HCT116 (cell line): ENCODE results near the gene P3H3. TPM values are rescaled to one million over a fixed set of nuclear protein-coding genes. Genes with fewer than 3 reads are reported as not detected.

Experiments used
- ATAC-seq: fragments of 200-7000 bp; cut with Tn5 transposase; 2 replicates; pipeline ENCODE4 v1.9.1; 2020; ENCODE audit warnings: mild to moderate bottlenecking, moderate library complexity
- BruUV-seq: library from RNA; stranded (reverse); fragments of 400-500 nt; replicated peaks from 2 replicates; lab custom pipeline; 2021; lab: Mats Ljungman, UMichigan
- CTCF ChIA-PET: fragments of 300-600 bp; sonication (Branson Sonifier 250); formaldehyde crosslinking; loops from one replicate; lab custom pipeline; 2021; ENCODE audit warnings: antibody characterized with exemption; lab: Charles Lee
- POLR2A ChIA-PET: fragments of 300-600, 350-600 bp; sonication (Branson Sonifier 250); formaldehyde crosslinking; loops from one replicate; lab custom pipeline; 2021; ENCODE audit warnings: antibody characterized with exemption; lab: Charles Lee
- RAD21 ChIA-PET, 2 experiments: fragments of 300-600 bp; sonication (Branson Sonifier 250); formaldehyde crosslinking; loops; one replicate each; lab custom pipeline; 2023; ENCODE audit warnings: low total read pairs in 2 of 2; ENCODE audit not compliant: uncharacterized antibody in 2 of 2, unreplicated experiment in 2 of 2, low non-redundant PET in 1 of 2; lab: Charles Lee
- DNase-seq: peaks from one replicate; pipeline ENCODE4 v3.0.0-alpha.2; 2010; ENCODE audit warnings: low read depth, low spot score
- H2AFZ ChIP-seq: fragments of 200-600 bp; shearing (Covaris generic), sonication (generic); 2 replicates; pipeline ENCODE4 v1.6.1; 2017; ENCODE audit warnings: low read depth, mixed run types, mixed read lengths, antibody characterized with exemption, low read length; ENCODE audit not compliant: poor library complexity, severe bottlenecking
- H3K27ac ChIP-seq: 2 replicates; pipeline ENCODE4 v1.5.1; 2012; ENCODE audit warnings: low read depth, low read length
- H3K27me3 ChIP-seq: fragments of 200-600 bp; sonication (generic); 2 replicates; pipeline ENCODE4 v1.6.1; 2016; ENCODE audit warnings: mixed run types, low read length, mixed read lengths; ENCODE audit not compliant: insufficient read depth
- H3K36me3 ChIP-seq, 2 experiments: fragments of 200-500 bp in 1 of 2; fragments of 200-600 bp in 1 of 2; sonication (Bioruptor generic) in 1 of 2; sonication (generic) in 1 of 2; 2 replicates each; pipeline versions ENCODE4 v1.5.1 to v1.6.1; 2014 to 2016; ENCODE audit warnings: low read length in 2 of 2, inconsistent platforms in 1 of 2, mixed read lengths in 1 of 2, mixed run types in 1 of 2; ENCODE audit not compliant: insufficient read depth in 2 of 2, control insufficient read depth in 1 of 2
- H3K4me1 ChIP-seq, 2 experiments: fragments of 200-600 bp in 1 of 2; sonication (generic) in 1 of 2; 2 replicates each; pipeline versions ENCODE4 v1.5.1 to v1.6.1; 2012 to 2017; ENCODE audit warnings: low read length in 2 of 2, inconsistent platforms in 1 of 2, mild to moderate bottlenecking in 1 of 2, mixed read lengths in 1 of 2, mixed run types in 1 of 2, moderate library complexity in 1 of 2; ENCODE audit not compliant: insufficient read depth in 2 of 2, control insufficient read depth in 1 of 2
- H3K4me2 ChIP-seq: fragments of 200-600 bp; sonication (generic); 2 replicates; pipeline ENCODE4 v1.6.1; 2017; ENCODE audit warnings: mixed run types, low read length, mixed read lengths
- H3K4me3 ChIP-seq, 2 experiments: fragments of 200-600 bp in 1 of 2; sonication (generic) in 1 of 2; replicated peaks in 1 of 2; 2 replicates each; pipeline ENCODE4 v1.5.1; 2011 to 2016; ENCODE audit warnings: low read length in 2 of 2, control low read depth in 1 of 2, low read depth in 1 of 2, mild to moderate bottlenecking in 1 of 2, mixed read lengths in 1 of 2, mixed run types in 1 of 2
- H3K79me2 ChIP-seq: fragments of 200-600 bp; sonication (generic); 2 replicates; pipeline ENCODE4 v1.6.1; 2017; ENCODE audit warnings: mild to moderate bottlenecking, mixed run types, low read length, moderate library complexity, mixed read lengths; ENCODE audit not compliant: insufficient read depth
- H3K9ac ChIP-seq: fragments of 200-600 bp; sonication (generic); 2 replicates; pipeline ENCODE4 v1.6.1; 2016; ENCODE audit warnings: low read length, mixed read lengths
- H3K9me2 ChIP-seq: fragments of 200-600 bp; sonication (generic), shearing (Covaris generic); 2 replicates; pipeline ENCODE4 v1.6.1; 2017; ENCODE audit warnings: mixed run types, mild to moderate bottlenecking, moderate library complexity; ENCODE audit not compliant: insufficient read depth
- H3K9me3 ChIP-seq, 2 experiments: fragments of 200-500 bp in 1 of 2; fragments of 200-600 bp in 1 of 2; sonication (Bioruptor generic) in 1 of 2; sonication (generic) in 1 of 2; 2 replicates each; pipeline ENCODE4 v1.6.1; 2014 to 2017; ENCODE audit warnings: low read length in 2 of 2, mixed read lengths in 2 of 2, inconsistent platforms in 1 of 2, low read depth in 1 of 2, mild to moderate bottlenecking in 1 of 2, mixed run types in 1 of 2, moderate library complexity in 1 of 2; ENCODE audit not compliant: control insufficient read depth in 1 of 2, insufficient read depth in 1 of 2
- H4K20me1 ChIP-seq: fragments of 200-600 bp; sonication (generic), shearing (Covaris generic); 2 replicates; pipeline ENCODE4 v1.6.1; 2017; ENCODE audit warnings: mixed run types, mild to moderate bottlenecking, moderate library complexity; ENCODE audit not compliant: insufficient read depth
- ATF3 ChIP-seq: IDR thresholded peaks from 2 replicates; pipeline ENCODE4 v1.6.1; 2012
- CBX3 ChIP-seq: IDR thresholded peaks from 2 replicates; pipeline ENCODE4 v1.6.1; 2012; ENCODE audit warnings: low read depth
- CEBPB ChIP-seq: IDR thresholded peaks from 2 replicates; pipeline ENCODE4 v1.6.1; 2012; ENCODE audit warnings: low read depth
- CTCF ChIP-seq, 3 experiments: fragments of 200-600 bp in 1 of 3; sonication (generic) in 1 of 3; IDR thresholded peaks in 2 of 3; conservative IDR thresholded peaks in 1 of 3; 2 replicates each; pipeline ENCODE4 v1.5.1; 2012 to 2017; ENCODE audit warnings: low read depth in 2 of 3, low read length in 2 of 3, antibody characterized with exemption in 1 of 3, borderline replicate concordance in 1 of 3, control low read depth in 1 of 3, mild to moderate bottlenecking in 1 of 3, mixed read lengths in 1 of 3, mixed run types in 1 of 3, moderate library complexity in 1 of 3; ENCODE audit not compliant: insufficient read depth in 1 of 3
- EGR1 ChIP-seq: IDR thresholded peaks from 2 replicates; pipeline ENCODE4 v1.6.1; 2012; ENCODE audit warnings: low read depth
- ELF1 ChIP-seq: IDR thresholded peaks from 2 replicates; pipeline ENCODE4 v1.6.1; 2012; ENCODE audit warnings: low read depth, borderline replicate concordance
- EZH2 ChIP-seq: fragments of 200-600 bp; sonication (generic); IDR thresholded peaks from 2 replicates; pipeline ENCODE4 v1.6.1; 2017; ENCODE audit warnings: antibody characterized with exemption, mixed run types
- POLR2A ChIP-seq: IDR thresholded peaks from 2 replicates; pipeline ENCODE4 v1.7.0; 2011; ENCODE audit warnings: borderline replicate concordance; ENCODE audit not compliant: insufficient read depth, insufficient read length; ENCODE audit errors: extremely low read depth
- POLR2AphosphoS5 ChIP-seq: IDR thresholded peaks from 2 replicates; pipeline ENCODE4 v1.6.1; 2011; ENCODE audit warnings: mild to moderate bottlenecking, low read depth, low read length, moderate library complexity
- SIN3A ChIP-seq: IDR thresholded peaks from 2 replicates; pipeline ENCODE4 v1.6.1; 2012; ENCODE audit warnings: low read depth
- SP1 ChIP-seq: IDR thresholded peaks from 2 replicates; pipeline ENCODE4 v1.6.1; 2012; ENCODE audit warnings: low read depth
- TCF7L2 ChIP-seq: IDR thresholded peaks from 2 replicates; pipeline ENCODE4 v1.7.0; 2011; ENCODE audit warnings: borderline replicate concordance, inconsistent platforms; ENCODE audit not compliant: insufficient read depth, insufficient read length; ENCODE audit errors: extremely low read depth
- YY1 ChIP-seq: IDR thresholded peaks from 2 replicates; pipeline ENCODE4 v1.6.1; 2011; ENCODE audit warnings: low read length, low read depth, moderate library complexity, mild to moderate bottlenecking; ENCODE audit not compliant: insufficient replicate concordance; ENCODE audit errors: extremely low read depth
- ZBTB33 ChIP-seq: IDR thresholded peaks from 2 replicates; pipeline ENCODE4 v1.6.1; 2011; ENCODE audit warnings: mild to moderate bottlenecking, low read length, moderate library complexity; ENCODE audit not compliant: insufficient replicate concordance; ENCODE audit errors: extremely low read depth
- ZFX ChIP-seq: fragments of 450-650 bp; IDR thresholded peaks from 2 replicates; pipeline ENCODE4 v1.6.1; 2017
- intact Hi-C: fragments of 100-400 bp; cut with micrococcal nuclease; formaldehyde crosslinking; loops from 2 replicates; pipeline ENCODE4 v1.10.0; 2022
- total RNA-seq: library from RNA; stranded (reverse); gene quantifications from one replicate; pipeline ENCODE4 v1.2.1, GENCODE V29; 2021; ENCODE audit not compliant: unreplicated experiment

Gene P3H3
- total RNA-seq, 1 experiment from 2014 or later, result 32.2 TPM

GRCh38 chr12:6839482-6840201 lies 11.4 kb downstream of the P3H3 start:
- Histone ChIP-seq H3K9ac (no peak overlapping the region), H3K9me3 (no peaks in the 10 kb centered on the region), H3K36me3 (peaks cover 8 to 10% of the 10 kb centered on the region in 2 experiments; a peak in 2 of 4 replicates), H3K9me2 (no peaks in the 10 kb centered on the region), H3K4me2 (no peak overlapping the region), H3K27me3 (no peaks in the 10 kb centered on the region), H2AFZ (no peak overlapping the region), H4K20me1 (no peaks in the 10 kb centered on the region), H3K4me1 (peaks cover 0 to 14% of the 10 kb centered on the region in 2 experiments; a peak in 2 of 4 replicates), H3K79me2 (no peaks in the 10 kb centered on the region), H3K4me3 (no peak overlapping the region), H3K27ac (no peak overlapping the region)
- RAD21 ChIA-PET, result no interaction called here
- TF ChIP-seq EGR1 (no peak), CTCF (IDR thresholded peaks at IDR 0.05 in 2 of 3, conservative IDR thresholded peaks at IDR 0.05 in 1 of 3; ENCODE audit: borderline replicate concordance in 1 of 3, insufficient read depth in 1 of 3, low read depth in 2 of 3, low read length in 2 of 3) (no peak), POLR2AphosphoS5 (no peak), ATF3 (no peak), POLR2A (no peak), CEBPB (no peak), TCF7L2 (no peak), SIN3A (no peak), ZFX (no peak), EZH2 (no peak), YY1 (no peak), ZBTB33 (no peak), ELF1 (no peak), SP1 (no peak), CBX3 (no peak)
- CTCF ChIA-PET, result interaction anchor here (1.2 kb wide), 1 partner anchor 32 kb away, joined by 4 read pairs; no protein-coding TSS in a partner anchor
- ATAC-seq (no peak), DNase-seq (no peak)
- POLR2A ChIA-PET, result interaction anchor here (1.4 to 4.4 kb wide), 2 partner anchors 10 to 12 kb away, joined by 3 to 19 read pairs; partner anchors contain the start of genes CDCA3 and USP5
- intact Hi-C loops, result no loop called here
- BruUV-seq, result no TSS peak
